Stimulated activated CD8-positive, alpha-beta memory T cell treated with anti-CD3 and anti-CD28 coated beads, Interleukin-2, amount 100 ng/mL, for 1 hour (primary cell): Measurements from ENCODE around the gene SPRYD3.

Experiments used
- DNase-seq, 2 donors: peaks; one replicate each; pipeline ENCODE4 v3.0.0-alpha.2; 2020; ENCODE audit warnings: low read depth in 2 of 2

SPRYD3 gene

DNA sequence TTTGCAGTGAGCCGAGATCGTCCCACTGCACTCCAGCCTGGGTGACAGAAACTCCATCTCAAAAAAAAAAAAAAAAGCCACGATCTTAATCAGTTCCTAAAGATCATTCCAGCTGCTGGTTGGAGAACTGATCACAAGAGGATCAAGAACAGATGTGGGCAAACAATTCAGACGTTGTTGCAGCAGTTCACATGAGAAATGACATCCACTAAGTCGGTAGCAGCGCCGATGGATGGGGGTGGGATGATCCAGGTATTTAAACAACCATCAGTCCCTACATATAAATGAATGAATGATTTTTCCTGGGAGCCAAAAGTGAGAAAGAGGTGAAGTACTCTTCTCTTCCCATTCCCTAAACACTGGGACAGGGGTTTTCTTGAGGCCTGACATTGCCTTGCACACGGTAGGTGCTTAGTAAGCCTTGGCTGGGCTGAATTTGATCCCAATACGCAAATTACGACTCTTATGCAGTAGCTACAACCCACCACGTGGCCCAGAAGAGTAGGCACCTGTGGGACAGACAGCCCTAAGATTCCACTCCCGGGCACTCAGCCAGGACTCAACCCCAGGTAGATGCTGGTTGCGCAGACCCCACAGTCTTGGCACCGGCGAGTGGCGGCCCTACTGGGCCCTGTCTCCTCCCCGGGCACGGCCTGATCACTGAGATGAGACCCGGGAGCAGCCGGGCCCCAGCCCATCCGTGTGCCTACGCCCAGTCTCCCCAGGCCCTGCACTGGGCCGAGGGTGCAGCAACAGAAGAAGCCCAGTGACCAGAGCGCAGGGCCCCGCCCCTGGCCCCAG, 565 bp downstream of the SPRYD3 start:
- no peak for DNase-seq

DNA sequence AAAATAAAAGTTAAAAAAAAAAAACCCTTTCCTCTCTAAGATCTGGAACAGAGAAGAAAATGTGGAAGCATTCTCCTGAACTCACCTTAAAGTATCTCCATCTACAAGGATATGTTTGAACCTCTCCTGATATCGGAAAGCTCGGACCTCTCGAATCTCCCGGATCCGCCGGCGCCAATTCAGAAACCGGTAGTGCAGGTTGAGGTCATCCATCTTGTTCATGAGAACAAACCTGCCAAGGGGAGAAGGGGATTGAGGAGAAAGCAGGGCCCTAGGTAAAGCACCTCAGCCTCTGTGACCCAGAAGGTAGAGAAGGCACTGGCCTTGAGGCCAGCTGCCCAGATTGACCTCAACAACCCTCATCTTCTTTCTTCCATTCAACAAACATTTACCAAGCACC, 2.2 kb downstream of the SPRYD3 start:
- no peak for DNase-seq

DNA sequence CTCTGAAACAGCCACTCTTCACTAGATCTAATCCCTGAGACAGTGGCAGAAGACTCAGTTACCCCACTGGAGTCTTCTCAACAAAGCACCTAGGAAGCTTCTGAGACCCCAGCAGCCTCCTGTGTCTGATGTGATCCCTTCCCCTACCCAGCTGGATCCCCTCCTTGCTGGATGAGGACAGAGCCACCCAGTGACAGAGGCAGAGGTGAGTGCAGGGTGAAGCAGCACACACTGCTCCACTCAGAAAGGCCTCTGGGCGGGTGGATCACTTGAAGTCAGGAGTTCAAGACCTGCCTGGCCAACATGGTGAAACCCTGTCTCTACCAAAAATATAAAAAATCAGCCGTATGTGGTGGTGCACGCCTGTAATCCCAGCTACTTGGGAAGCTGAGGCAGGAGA, 2.7 kb downstream of the SPRYD3 start:
- no peak for DNase-seq

DNA sequence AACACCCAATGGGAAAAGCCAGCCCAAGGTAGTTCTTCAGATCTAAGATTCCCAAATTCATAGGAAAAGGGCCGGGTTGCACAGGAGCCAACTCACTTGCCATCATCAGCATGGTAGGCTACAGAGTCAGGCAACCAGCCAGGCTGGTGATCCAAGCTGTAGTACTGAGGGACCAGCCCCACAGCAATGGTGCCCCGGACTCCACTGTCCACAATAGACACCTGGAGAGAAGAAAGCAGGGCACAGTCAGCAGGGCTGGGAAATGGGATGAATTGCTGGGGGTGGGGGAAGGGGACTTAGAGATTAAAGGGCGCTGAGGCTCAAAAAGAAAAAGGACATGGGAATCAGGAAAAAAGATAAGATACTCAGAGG, 4.2 kb downstream of the SPRYD3 start:
- no peak for DNase-seq

DNA sequence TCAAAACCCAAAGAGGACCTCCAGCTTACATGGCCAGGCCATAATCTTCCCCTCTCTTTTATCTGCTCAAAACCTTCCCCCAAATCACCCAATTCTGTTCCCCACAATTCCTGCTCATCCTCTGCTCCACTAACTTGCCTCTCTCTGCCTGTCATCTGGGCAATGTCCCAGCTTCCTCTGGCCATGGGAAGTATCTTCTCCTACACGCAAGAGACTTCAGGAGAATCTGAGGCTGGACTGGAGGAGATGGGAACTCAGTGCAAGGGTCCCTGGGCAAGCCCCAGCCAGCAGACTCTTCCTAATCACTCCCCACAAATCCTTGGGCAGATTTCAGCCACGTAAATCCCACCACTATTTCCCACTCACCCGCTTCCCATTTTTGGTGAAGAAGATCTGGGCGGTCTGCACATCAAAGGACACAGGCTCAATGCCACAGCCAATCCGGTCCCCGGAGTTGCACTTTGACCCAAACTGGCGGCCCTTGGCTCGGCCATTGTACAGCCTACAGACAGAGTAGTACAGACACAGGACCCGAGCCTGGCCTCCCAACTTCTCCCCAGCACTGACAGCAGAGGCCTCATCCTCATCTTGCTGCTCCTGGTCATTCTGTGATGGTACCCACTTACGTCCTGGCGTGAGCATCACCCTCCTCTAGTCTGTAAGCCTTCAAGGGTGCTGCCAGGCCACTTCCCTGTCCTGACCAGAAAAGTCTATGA, 4.7 kb downstream of the SPRYD3 start:
- no peak for DNase-seq

DNA sequence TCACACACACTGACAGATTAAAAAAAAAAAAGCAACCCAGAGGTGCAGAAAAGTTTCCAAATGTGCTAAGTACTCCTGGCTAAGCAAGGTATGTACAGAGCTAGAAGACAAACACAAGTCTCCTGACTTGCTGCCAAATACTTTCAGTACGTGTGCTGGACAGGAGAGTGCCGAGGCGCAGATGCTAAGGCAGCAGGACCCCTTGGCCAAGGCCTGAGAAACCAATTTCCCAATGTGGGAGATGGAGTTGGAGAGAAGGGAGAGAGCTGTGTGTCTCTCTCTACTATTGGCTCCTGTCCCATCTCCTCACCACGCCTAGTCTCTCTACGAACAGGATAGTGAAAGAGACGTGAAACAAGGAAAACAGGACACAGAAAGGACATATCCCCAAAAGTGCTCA, 5.3 kb downstream of the SPRYD3 start:
- DNase-seq = no peak

DNA sequence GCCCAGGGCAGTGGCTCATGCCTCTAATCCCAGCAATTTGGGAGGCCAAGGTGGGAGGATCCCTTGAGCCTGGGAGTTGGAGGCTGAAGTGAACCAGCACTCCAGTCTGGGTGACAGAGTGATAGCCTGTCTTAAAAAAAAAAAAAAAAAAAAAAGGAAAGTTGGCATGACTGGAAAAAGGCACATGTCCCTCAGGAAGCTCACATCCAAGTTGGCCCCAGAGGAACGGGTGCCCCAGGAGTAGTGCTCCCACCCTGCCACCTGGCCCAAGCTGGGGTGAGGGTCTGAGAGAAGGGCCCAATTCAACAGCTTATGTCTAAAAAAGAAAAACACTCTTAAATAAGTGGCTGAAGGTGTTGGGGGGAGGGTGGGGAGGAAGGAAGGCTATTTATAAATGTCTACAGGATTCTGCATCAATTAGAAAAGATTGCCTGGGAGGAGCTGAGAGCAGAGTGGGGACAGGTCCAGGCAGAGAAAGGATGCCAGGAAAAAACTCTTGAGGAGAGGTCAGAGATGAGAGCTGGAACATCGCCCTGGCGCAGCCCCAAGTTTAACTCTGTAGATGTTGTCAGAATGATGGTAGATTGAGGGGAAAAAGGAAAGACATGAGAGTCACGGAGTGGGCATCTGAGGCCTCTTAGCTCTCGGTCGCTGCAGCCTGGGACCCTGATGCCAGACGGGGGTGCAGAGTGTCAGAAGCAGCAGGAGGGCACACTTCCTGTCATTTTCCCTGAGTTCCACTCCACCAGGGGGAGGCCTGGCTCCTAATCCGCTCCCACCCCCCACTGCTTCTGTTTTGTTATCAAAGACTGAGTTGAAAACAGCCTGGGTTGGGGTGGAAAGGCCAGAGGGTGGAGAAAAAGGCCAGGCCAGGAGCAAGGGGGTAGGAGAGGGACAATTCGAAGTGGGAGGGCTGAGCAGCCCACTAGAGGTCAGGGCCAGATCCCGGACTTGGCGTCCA, 7.3 kb downstream of the SPRYD3 start:
- no peak for DNase-seq

DNA sequence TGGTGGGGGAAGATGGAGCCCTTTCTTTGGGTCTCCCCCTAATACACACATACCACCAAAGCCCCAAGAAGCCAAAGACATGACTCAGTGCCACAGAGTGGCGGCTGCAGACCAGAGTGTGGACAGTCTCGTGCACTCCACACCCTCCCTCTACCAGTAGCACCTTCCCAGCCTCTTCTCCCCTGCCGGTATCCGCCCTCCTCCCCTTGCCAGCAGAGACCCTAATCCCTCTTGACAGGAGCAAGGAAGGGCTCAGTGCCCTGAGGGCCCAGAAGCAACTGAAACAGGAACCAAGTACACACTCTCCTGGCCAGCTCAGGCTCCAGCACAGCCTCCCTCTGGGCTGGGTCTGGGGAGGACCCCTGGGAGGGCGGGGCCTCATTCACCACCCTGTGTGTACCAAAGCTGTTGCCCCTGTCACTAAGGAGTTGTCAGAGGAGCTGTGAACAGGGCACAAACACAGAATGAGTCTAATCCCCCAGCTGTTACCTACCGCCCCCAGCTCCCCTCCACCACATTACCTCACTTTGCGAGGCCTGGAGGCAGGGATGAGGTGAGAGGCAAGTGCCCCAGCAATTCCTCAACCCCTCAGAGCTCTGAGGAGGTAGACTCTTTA, 8.2 kb downstream of the SPRYD3 start:
- no peak for DNase-seq

DNA sequence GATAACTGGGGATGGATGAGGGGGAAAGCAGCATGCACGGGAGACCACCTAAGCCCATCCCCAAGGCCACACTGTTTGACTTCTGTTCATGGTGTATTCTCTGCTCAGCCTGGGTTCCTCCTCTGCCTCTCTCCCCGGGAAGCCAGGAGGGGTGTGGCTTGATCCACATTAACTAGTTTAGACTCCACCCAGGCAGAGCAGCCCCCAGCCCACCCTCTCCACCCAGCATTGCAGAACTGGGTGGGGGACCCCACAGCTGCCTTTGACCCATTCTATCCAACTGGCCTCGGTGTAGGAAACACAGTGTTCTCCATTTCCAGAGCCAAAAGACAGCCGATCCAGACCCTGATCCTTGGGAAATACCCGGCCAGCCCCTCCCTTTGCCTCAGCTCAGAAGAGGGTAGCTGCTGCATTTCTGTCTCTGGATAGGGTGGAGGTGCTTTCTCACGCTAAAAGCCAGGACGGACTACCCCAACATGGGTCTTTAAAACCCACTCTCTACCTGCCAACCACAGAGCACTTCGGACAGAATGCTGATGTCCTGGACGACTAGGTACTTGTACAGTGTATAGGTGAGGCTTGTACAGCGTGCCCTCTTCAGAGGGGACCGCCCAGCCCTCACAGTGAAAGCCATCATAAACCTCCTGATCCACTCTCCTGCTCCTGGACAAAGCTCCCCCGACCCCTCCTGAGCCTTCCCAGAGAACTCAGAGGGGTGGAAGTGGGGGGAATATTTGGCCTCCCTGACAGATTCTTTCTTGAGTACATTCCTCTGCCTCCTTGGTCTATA, 9.4 kb downstream of the SPRYD3 start:
- no peak for DNase-seq

DNA sequence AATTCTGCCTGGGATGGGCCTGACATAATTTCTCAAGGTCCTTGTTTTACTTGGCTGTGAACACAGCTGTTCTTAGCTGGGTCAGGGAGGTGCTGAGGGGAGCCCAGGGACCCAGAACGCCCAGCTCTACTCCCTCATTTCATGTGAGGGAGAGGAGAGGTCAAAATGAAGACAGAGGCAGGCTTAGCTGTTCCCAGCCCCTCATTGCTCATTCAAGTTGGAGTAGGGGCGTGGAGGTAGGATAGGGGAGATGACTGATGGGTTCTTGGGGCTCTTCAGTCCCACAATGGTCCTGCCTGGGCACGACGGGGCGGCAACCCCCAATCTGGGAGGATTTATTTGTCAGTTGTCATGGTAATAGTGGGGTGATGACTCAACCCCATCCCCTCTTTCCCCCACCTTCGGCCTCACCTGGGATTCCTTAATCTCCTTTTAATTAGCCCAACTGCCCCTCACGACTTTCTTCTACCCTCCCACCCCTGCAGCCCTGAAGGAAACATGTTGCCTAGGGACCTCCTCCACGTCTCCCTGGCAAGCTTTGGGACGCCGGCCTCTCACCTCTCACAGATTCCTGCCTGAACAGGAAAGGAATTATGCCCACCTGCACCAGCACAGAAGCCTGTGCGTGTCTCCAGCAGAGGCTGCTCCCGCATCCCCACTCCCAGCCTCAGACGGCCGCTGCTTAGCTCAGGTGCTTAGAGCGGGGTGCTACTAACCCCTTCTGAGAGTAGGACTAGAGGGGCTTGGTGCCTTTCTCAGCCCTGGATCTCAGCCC, 10.2 kb downstream of the SPRYD3 start:
- DNase-seq = no peak

DNA sequence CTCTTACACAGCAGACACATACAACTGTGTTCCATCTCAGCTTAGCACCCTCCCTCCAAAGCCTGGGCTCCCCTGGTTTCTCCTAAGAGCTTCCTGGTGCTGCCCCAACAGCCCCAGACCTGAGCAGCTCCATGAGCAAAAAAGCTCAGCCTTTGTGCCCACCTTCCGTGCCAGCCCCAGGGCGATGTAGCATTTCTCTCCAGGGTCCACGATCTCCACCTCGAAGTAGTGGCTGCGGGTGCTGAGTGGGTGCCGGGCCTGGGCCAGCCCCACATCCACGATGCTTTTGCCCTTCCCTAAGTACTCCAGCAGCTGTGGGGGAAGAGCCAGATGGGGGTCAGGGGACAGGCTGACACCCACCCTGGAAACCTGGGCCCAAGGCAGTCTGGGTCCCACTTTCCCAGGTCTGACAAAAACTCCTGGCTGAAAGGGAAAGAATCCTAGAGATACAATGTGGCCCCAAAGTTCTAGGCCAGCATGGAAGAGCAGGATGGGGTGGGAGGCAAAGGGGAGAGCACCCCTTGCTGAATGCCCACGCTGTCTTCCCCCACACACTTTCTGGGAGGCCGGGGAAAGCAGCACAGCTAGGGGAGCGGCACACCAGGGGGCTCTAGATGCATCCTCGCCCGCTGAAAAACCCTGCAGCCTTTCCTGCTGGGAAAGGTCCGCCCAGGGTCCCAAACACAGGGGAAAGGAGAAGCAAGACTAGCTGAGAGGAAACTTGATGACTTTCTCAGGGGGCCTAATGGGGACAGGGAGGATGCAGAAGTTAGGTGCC, 11.0 kb downstream of the SPRYD3 start:
- DNase-seq = no peak

DNA sequence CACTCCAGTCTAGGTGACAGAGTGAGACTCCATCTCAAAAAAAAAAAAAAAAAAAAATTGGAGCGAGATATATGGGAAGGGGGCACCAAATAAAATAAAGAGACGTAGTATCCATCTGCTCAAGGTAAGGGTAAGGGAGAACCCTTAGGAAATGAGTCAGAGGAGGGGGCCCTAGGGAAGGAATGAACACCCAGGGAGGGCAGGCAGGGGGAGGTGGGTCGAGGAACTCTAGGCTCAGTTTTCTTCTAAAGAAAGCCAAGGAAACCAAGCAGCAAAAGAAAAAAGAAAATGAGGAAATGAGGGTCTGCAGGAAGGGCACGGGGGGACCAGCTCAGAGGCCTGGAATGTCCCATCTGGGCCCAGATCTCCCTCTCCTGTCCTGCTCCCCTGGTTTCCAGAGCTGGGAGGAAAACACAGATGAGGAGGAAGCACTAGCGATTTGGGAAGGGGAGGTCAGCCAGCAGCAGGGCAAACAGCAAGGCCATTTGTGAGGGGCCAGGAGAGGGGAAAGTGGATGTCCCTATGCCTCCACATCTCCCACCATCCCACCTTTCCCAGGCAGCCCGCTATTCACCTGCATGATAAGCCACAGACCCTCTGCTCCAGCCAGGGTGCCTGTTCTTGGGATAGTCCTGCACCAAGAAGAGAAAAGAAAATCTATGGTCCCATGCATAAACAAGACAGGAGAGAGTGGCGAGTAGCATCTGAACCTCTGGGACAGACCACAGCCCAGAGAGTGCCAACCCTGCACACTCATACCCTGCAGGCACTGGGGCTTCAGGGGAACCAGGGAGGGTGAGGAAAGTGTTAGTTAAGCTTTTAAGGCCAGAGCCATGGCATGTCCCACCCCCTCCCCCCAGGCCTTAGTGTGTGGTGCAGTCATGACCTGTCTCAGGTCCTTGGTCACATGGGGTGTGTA, 11.9 kb downstream of the SPRYD3 start:
- DNase-seq = no peak

DNA sequence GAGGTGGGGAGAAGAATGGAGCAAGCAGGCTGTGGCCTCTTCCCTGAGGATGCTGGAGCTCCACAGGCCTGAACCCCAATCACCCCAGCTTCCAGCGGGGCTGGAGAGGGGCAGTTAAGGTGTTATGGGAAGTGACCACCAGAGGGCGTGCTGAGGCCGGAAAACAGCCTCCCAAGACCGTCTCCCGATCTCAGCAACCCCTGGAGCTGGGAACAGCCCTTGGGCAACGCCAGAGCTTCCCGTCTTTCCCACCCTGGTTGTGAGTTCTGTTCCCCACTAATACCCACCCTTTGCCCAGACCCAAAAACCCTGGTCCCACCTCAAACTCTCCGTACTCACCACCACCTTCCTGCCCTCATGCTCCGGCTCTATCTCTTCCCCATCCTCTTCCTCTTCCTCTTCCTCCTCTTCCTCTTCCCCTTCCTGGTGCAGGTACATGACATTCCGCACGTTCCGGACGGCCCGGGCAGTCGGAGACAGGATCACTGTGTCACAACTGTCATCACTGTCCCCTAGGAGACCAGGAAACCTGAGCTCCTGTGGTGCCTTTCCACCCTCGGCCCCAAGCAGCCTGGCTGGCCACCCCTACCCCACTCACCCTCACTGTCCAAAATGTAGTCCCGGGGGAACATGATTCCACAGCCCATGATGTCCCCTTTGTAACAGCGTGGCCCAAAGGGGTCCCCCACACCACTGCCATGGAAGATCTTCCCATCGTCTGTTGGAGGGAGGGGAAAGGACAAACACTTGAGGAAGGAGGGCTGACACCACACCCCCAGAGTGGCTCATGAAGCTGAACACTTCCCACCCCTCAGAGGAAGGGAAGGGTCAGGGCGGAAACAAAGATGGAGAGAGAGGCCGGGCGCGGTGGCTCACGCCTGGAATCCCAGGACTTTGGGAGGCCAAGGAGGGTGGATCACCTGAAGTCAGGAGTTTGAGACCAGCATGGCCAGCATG, 12.9 kb downstream of the SPRYD3 start:
- peak; percentile 35 to 45 for DNase-seq

DNA sequence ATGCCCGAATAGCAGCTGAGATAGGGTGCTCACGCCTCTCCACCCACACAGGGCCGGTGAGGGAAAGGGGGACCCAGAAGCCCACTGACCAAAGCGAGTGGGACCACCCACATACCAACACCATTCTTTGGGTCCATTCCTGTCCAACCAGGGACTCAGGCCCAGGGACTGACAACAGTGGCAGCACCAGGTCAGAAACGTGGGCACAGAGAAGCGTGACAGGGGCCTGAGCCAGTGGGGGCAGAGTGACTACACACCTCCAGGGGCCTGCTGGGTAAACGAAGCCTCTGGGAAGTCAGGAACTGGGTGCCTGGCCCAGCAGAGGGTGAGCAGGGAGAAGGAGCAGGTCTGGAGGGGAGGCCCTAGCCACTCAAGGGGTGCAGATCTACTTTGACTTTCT, 13.7 kb downstream of the SPRYD3 start:
- no peak for DNase-seq

DNA sequence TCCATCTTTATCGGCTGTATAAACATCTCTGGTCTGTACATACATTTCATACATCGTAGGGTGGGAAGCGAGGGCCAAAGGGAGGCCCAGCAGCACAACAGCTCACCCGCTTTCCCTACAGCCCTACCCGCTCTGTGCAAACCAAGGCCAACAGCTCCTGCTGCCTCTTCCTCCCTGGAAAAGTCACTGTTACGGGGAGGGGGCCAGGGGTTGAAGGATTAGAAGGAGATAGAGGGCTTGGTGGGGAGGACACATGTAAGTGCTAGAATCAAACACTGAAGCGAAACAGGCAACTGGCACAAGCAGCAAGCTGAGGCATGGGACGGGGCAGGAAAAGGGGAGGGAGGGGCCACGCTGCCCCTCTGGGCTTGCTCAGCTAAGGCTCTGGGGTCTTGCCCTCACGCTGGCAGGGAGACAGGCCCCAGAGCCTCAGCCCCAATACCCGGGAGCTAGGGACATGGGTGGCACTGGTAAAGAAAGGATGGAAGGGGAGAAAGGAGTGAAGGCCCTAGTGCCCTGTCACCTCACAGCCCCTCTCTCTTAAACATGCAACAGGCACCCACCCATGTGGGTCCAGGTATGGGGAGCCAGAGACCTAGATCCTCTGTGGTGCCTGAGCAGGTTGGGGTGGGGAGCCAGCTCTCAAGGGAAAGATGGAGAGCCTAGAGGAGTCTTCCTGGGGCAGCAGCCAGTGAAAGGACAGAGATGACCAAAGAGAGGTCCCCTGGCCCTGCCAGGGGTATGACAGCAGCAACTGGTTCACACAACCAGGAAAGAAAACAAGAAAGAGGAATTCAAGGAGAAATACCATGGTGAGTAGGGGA, 14.4 kb downstream of the SPRYD3 start:
- no peak for DNase-seq
